Measurements from ENCODE around the gene OR8D2. TPM values are rescaled to one million over a fixed set of nuclear protein-coding genes. Genes with fewer than 3 reads are reported as not detected.

Gene OR8D2
- total RNA-seq, 2 experiments from 2014 or later: not detected

DNA sequence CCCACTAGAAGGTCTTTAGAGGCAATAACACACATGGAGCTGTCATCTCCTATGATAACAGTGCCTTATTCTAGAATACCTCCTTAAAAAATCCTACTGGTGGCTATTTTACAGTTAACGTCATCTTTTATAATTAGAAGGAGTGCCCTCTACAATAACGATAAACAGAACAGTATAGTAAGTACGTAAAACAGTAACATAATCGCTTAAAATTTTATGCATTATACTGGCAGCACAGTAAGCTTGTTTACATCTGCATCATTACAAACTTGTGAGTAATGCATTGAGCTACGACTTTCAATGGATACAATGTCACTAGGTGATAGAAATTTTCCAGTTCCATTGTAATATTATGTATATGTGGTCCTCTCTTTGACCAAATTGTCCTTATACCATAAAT is 24.3 kb upstream of the OR8D2 start:
- Histone ChIP-seq H3K4me1 (ENCODE audit: insufficient read depth, low read length) (no peaks in the 10 kb centered on the region), H3K36me3 (ENCODE audit: insufficient read depth, low read length) (no peaks in the 10 kb centered on the region), H3K4me3 (ENCODE audit: low read length) (no peak overlapping the region), H3K9me3 (ENCODE audit: control insufficient read depth in 1 of 2, insufficient read depth in 1 of 2, low read length in 2 of 2) (no peaks in the 10 kb centered on the region), H3K27me3 (ENCODE audit: control insufficient read depth in 1 of 2, insufficient read depth in 2 of 2, low read length in 2 of 2) (no peaks in the 10 kb centered on the region), H3K27ac (ENCODE audit: low read depth in 1 of 2, low read length in 2 of 2) (no peak overlapping the region)
- H3K9me3 Mint-ChIP-seq: no peaks in the 10 kb centered on the region
- intact Hi-C loops (cut with DNase I, micrococcal nuclease): no loop called here
- H3K4me1 Mint-ChIP-seq (ENCODE audit: low read depth): no peaks in the 10 kb centered on the region
- ATAC-seq (ENCODE audit: poor library complexity) (no peak), DNase-seq (no peak)
- no peaks in the 10 kb centered on the region for H3K36me3 Mint-ChIP-seq (ENCODE audit: low read depth)
- ChIA-PET CTCF (no interaction called here), POLR2A (no interaction called here)
- H3K27ac Mint-ChIP-seq: no peak overlapping the region
- TF ChIP-seq, protein P1, sequence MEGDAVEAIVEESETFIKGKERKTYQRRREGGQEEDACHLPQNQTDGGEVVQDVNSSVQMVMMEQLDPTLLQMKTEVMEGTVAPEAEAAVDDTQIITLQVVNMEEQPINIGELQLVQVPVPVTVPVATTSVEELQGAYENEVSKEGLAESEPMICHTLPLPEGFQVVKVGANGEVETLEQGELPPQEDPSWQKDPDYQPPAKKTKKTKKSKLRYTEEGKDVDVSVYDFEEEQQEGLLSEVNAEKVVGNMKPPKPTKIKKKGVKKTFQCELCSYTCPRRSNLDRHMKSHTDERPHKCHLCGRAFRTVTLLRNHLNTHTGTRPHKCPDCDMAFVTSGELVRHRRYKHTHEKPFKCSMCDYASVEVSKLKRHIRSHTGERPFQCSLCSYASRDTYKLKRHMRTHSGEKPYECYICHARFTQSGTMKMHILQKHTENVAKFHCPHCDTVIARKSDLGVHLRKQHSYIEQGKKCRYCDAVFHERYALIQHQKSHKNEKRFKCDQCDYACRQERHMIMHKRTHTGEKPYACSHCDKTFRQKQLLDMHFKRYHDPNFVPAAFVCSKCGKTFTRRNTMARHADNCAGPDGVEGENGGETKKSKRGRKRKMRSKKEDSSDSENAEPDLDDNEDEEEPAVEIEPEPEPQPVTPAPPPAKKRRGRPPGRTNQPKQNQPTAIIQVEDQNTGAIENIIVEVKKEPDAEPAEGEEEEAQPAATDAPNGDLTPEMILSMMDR (IDR thresholded peaks at IDR 0.05): no peak
- H3K4me3 Mint-ChIP-seq: no peak overlapping the region
- H3K27me3 Mint-ChIP-seq: peaks cover under 1% of the 10 kb centered on the region

DNA sequence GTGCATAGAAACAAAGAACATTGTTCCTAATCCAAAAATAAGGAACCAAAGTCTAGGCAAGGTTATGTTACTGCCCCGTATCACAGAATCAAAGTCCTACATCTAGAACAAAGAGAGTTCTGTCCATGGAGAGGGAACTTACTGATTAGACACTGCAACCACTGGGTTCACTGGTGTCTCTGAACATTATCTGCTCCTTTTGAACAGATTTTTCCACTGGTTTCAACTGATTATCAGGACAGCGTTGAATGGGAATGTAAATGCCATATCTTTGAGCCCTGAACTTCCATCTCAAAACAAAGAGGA is 20.1 kb upstream of the OR8D2 start:
- CTCF ChIA-PET: no interaction called here
- intact Hi-C loops (cut with DNase I, micrococcal nuclease): no loop called here

DNA sequence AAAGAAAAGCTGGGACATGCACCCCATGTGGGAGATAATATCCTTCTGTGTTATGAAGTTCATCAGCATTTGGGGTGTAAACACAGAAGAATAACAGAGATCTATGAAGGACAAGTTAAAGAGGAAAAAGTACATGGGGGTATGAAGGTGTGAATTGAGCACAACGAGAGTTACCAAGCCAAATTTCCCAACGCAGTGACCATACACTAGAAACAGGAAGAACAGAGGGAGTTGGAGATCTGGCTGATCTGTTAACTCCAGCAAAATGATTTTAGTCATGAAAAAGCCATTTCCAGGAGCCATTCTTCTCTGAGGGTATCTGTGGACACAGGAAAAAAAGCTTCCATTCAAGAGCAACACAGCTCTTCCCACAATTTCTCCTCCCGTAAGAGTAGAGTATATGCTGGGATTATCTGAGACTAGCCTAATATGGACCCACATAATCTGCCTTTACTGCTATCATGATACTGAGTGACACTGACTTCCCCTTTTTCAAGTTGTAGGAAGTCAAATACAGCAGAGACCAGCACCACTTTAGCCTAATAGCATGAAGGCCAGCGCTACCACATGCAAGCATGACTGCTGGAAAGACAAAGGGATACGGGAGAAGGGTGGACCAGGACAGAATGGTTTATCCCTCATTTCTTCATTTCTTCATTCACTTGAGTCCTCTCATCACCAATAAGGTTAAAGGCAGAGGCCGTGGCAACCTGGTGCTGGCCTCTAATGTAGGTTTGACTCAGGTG is 19.6 kb upstream of the OR8D2 start:
- Histone ChIP-seq H3K9me3 (ENCODE audit: control insufficient read depth in 1 of 2, insufficient read depth in 1 of 2, low read length in 2 of 2) (no peaks in the 10 kb centered on the region), H3K27ac (ENCODE audit: low read depth in 1 of 2, low read length in 2 of 2) (no peak overlapping the region), H3K27me3 (ENCODE audit: control insufficient read depth in 1 of 2, insufficient read depth in 2 of 2, low read length in 2 of 2) (no peaks in the 10 kb centered on the region), H3K4me3 (ENCODE audit: low read length) (no peak overlapping the region), H3K4me1 (ENCODE audit: insufficient read depth, low read length) (no peaks in the 10 kb centered on the region), H3K36me3 (ENCODE audit: insufficient read depth, low read length) (no peaks in the 10 kb centered on the region)
- Mint-ChIP-seq H3K4me3 (no peak overlapping the region), H3K27me3 (peaks cover 6% of the 10 kb centered on the region), H3K9me3 (peaks cover 2% of the 10 kb centered on the region), H3K36me3 (ENCODE audit: low read depth) (no peaks in the 10 kb centered on the region), H3K4me1 (ENCODE audit: low read depth) (no peaks in the 10 kb centered on the region), H3K27ac (no peak overlapping the region)
- POLR2A ChIA-PET: no interaction called here
- TF ChIP-seq, protein P1 (IDR thresholded peaks at IDR 0.05): no peak
- ATAC-seq (ENCODE audit: poor library complexity): no peak
- CTCF ChIA-PET: no interaction called here
- intact Hi-C loops (cut with DNase I, micrococcal nuclease): no loop called here
- peak in 1 of 14 experiments; percentile 4 for DNase-seq

More for the DNA sequence above, 20.1 kb upstream of the OR8D2 start:
- Mint-ChIP-seq H3K27me3 (peaks cover 6% of the 10 kb centered on the region), H3K9me3 (peaks cover 2% of the 10 kb centered on the region), H3K27ac (no peak overlapping the region), H3K4me3 (no peak overlapping the region), H3K36me3 (ENCODE audit: low read depth) (no peaks in the 10 kb centered on the region), H3K4me1 (ENCODE audit: low read depth) (no peaks in the 10 kb centered on the region)
- no peaks in the 10 kb centered on the region for H3K4me1 ChIP-seq (ENCODE audit: insufficient read depth, low read length)
- ATAC-seq (ENCODE audit: poor library complexity) (no peak), DNase-seq (no peak)
- TF ChIP-seq, protein P1 (IDR thresholded peaks at IDR 0.05): no peak
- H3K36me3 ChIP-seq (ENCODE audit: insufficient read depth, low read length): no peaks in the 10 kb centered on the region
- POLR2A ChIA-PET: no interaction called here
- no peaks in the 10 kb centered on the region for H3K9me3 ChIP-seq (ENCODE audit: control insufficient read depth in 1 of 2, insufficient read depth in 1 of 2, low read length in 2 of 2)
- H3K4me3 ChIP-seq (ENCODE audit: low read length): no peak overlapping the region
- H3K27me3 ChIP-seq (ENCODE audit: control insufficient read depth in 1 of 2, insufficient read depth in 2 of 2, low read length in 2 of 2): no peaks in the 10 kb centered on the region
- H3K27ac ChIP-seq (ENCODE audit: low read depth in 1 of 2, low read length in 2 of 2): no peak overlapping the region
